ENCODE data around the gene NRCAM.

DNA sequence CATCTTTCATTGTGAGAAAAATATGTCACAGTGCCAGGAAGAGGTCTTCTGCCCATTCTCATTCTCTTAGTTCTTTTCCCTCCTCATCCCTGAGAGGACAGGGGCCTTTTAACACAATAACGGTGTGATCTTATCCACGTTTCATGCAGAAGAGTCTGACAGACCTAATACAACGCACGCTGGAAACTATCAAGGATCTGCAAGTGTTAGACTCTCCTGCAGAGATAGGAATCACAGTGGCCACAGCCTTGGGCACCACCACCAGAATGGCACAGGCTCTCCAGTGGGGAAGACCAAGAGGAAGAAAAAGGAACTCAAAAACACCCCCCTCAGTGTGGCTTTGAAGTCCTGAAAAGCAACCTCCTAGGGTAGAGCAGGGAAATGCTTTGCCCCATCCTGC is 253.5 kb downstream of the NRCAM start:
- TF ChIP-seq CTCF (IDR thresholded peaks at IDR 0.05; ENCODE audit: insufficient read depth, low read length, poor library complexity, severe bottlenecking), result no peak
- TF ChIP-seq EZH2phosphoT487 (conservative IDR thresholded peaks at IDR 0.05; ENCODE audit: low read length), result no peak

Measured in SU-DHL-6 (cell line).